ENCODE results near the gene KLHL25. TPM values are rescaled to one million over a fixed set of nuclear protein-coding genes. Genes with fewer than 3 reads are reported as not detected.
"Not testable (repeated sequence)": the region's sequence is repeated elsewhere in the genome, so short reads cannot be mapped to it uniquely, and the experiment has no call there.

Gene KLHL25
- total RNA-seq, 1 experiment from 2014 or later = 17.9 TPM

DNA sequence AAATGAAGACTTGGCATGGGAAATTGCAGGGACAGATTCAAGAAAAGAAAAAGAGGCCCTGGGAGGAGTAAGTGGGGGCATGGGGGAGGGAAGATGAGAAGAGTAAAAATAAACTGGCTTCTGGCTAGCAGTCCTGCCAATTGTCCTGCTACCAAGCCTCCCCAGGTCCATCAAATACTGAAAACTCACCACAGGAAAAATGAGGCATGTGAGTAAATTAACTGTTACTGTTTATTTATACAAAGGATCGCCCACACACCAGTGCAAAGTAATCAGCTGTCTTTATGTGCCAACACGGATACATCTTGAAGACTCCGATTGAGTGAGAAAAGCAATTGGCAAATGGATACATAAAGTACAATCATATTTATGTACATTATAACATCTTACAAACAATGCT, 10.7 kb upstream of the KLHL25 start:
- DNase-seq (ENCODE audit: low spot score) = no peak

DNA sequence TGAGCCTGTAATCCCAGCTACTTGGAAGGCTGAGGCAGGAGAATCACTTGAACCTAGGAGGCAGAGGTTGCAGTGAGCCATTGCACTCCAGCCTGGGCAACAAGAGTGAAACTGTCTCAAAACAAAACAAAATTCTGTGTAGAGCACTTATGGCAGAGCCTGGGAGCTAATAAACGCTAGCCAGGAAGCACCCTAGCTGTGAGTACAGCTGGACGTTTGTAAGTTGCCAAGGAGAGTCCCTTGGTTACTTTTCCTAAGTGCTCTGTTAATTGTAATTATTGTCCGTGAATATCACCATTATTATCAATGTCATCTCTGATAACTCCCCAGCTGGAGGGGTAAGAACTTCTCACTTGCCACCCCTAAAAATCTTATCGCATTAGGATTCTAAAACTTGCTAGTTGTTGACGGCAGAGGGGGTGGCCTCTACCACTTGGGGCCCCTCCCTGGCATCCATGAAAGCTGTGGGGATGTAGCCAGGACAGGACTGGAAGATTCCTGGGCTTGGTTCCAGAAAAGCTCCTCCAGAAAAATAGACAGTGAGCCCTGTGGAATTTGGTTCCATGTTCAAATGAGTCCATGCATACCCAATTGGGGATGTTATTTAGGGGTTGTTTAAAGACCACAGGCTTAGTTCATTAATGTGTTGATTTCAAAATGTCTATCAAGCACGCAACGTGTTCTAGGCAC, 9.9 kb upstream of the KLHL25 start:
- DNase-seq (ENCODE audit: low spot score) = no peak

DNA sequence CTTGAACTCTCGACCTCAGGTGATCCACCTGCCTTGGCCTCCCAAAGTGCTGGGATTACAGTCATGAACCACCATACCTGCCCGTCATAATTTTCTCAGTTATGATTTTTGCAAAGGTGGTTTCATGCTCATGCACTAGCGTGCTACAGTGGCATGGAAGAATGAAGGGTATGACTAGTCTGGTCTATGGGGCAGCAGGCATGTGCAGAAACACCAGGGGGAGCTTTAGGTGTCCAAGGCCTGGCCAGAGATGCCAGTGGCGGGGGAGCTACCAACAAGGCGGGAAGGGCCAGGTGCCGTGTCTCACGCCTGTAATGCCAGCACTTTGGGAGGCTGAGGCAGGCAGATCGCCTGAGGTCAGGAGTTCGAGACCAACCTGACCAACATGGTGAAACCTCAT, 7.9 kb upstream of the KLHL25 start:
- DNase-seq (ENCODE audit: low spot score) = peak; percentile 49

DNA sequence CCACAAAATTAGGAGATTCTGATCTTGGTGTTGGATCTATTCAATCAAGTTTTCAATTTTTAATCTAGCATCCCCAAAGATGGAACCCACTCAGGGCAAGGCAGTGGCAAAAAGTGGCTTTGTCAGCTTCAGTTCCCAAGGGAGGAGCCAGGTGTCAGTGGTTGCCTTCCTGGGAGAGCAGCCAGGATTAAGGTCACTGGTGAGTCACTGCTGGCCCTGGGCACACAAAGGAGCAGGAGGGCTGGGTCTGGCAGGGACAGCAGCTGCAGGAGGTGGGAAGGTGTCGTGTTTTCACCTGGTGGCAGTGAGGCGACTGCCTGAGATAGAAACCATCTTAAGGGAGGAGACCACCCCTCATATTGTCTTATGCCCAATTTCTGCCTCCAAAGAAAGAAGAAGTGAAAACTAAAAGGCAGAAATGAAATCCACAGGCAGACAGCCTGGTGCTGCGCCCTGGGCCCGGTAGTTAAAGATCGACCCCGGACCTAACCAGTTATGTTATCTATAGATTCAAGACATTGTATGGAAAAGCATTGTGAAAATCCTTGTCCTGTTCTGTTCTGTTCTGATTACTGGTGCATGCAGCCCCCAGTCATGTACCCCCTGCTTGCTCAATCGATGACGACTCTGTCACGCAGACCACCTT, 5.9 kb upstream of the KLHL25 start:
- peak; percentile 95 for DNase-seq (ENCODE audit: low spot score)

DNA sequence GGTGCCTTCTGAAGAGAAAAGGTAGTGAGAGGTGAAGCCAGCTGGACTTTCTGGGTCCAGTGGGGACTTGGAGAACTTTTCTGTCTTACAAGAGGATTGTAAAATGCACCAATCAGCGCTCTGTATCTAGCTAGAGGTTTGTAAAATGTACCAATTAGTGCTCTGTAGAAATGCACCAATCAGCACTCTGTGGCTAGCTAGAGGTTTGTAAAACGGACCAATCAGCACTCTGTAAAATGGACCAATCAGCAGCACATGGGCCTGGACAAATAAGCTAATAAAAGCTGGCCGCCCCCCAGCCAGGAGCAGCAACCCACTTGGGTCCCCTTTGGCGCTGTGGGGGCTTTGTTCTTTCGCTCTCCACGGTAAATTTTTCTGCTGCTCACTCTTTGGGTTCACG, 1.6 kb upstream of the KLHL25 start:
- DNase-seq (ENCODE audit: low spot score) = not testable (repeated sequence)

DNA sequence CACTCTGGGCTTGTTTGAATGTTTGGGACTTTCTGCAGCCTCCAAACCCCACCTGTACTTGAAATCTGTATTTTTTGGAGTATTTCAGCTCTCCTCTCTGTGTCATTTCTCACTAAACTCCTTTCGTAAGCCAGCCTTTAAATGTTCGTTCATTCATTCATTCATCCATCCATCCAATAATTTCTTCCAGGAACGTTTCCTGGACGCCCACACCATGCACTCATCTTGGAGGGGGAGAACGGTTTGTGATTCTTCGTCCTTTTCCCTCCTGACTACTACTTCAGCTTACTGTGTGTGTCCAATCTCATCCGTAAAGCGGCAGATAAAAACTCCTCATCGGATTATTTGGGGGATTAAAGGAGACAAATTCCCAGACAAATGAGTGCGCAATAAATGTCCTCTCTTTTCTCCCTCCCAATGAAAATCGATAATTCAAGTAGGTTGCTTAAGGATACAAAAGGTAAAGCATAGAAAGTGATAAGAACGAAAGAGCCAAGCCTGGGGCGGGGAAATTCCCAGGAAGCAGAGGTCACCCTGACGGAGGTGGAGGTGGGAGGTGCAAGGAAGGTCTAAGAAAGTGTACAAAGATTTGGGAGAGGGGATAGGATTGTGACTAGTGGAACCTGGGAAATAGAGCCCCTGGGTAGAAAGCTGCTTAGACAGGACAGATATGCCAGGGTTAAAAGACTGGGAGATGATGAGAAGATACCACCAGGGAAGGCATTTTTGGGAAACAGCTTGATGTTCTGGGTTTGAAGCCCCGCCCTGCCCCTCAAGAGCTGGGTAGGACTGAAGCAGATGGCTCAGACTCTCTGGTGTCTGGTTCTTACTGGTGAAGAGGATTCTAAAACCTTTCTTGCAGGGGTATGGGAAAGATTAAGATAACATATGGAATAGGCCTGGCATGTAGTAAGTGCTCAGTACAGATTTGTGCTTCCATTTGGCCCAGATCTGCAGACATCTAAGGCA, 896 bp upstream of the KLHL25 start:
- no peak for DNase-seq (ENCODE audit: low spot score)

DNA sequence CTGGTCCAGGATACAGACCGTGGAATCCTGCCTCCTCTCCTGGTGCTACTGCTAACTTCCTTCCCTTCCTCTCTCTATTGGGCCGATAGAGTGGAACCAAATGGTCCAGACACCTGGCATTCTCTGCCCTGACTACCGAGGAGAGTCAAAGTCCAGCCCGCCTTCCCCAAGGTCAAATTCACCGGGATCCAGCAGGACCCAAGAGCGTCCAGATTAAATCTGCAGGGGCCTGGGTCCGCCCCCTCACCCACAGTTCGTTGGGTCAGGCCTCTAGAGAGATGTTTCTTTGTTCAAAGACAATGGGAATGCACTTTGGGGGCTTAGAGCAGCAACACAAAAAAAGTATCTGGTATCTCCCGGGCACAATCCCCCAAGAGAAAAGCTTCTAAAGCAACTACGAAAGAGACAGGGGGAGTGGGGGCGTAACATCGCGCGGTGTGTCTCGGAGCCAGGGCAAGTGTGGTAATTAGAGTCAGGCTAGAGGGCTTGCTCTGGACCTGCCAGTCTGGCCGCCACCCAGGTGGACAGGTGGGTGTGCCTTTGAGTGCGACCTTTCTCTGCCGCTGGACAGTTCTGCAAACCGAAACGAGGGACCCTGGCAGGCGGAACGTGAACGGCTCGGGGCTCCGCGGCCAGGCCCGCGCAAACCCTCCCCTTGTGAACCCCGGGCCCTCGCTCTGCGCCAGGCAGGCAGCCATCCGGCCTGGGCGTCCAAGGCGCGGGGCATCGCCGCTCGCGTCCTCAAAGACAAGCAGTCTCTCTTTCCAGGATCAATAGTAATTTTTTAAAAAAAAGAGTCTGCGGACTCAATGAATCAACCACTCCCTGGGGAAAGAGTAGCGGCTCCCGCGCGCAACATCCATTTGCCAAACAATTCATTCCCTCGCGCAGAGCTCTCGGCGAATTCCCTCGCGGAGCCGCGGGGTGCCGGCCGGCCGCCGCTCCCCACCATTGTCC, 806 bp downstream of the KLHL25 start:
- peak; percentile 39 for DNase-seq (ENCODE audit: low spot score)

DNA sequence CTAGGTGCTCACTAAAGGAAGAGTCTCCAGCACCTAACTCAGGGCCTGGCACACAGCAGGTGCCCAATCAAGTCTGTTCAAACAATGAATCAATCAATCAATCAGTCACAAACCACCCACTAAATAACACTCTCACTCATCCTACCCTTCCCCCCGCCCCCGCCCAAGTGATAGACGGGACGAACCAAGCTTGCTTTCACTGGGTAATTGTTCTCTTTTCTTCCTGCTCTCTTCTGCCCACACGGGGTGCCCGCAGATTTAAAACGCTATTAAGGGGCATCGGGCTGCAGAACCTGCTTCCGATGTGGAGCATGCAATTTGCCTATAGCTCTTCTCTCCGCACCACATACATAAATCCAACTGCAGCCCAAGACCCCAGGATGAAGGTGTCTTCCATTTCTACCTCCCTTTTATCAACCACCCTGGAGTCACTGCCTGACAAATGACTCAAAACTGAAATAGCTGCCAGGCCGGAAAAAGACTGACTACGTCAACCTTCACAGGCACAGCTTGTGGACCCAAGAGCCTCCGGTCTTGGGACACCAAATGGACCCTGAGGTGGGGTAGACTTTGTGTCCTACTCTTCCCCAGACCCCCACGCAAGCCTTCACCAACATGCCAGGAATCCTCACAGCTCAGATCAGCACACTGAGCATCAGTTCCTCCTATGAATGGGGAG, 1.7 kb downstream of the KLHL25 start:
- DNase-seq (ENCODE audit: low spot score) = peak; percentile 22

DNA sequence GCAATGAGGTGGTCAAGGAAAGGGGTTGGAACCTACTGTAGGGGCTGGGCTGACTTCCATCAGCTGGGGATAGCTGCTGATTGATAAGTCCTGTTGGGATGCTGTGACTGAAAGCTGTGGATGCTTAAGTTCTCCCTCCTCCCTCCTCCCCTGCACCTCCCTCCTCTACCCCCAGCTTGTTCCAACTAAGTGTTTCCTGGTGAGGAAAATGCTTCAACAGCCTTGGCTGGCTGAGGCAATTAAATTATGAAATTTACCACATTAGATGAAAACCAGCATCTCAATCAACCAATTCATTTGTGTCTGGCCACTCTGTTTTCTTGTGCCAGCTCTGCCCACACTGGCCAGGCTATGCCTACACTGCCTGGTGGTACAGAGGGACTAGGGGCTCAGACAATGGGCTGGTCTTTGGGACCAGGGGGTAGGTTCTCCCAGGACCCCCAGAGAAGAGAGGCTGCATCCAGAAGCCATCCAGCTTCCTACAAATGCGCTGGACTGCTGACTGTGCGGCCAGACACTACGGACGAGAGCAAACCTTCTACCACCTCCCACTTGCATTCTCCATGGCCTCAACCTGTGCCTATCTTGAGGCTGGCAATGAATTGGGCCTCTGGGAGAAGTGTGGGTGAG, 2.5 kb downstream of the KLHL25 start:
- no peak for DNase-seq (ENCODE audit: low spot score)

DNA sequence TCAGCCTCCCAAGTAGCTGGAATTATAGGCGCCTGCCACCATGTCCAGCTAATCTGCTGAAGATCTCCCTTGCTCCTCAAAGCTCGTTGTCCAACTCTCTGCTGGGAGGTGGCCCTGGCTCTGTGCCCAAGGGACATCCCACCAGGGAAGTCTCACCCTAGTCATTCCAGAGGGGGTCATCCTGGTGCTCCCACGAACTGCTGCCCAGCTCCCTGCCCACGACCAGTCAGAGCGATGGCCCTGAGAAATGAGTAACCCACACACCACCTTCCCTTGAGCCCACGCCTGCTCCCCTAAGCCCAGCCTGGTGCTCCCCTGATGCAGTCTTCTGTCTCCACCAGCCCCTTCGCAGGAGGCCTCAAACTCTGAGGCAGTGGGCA, 5.2 kb downstream of the KLHL25 start:
- DNase-seq (ENCODE audit: low spot score) = no peak

DNA sequence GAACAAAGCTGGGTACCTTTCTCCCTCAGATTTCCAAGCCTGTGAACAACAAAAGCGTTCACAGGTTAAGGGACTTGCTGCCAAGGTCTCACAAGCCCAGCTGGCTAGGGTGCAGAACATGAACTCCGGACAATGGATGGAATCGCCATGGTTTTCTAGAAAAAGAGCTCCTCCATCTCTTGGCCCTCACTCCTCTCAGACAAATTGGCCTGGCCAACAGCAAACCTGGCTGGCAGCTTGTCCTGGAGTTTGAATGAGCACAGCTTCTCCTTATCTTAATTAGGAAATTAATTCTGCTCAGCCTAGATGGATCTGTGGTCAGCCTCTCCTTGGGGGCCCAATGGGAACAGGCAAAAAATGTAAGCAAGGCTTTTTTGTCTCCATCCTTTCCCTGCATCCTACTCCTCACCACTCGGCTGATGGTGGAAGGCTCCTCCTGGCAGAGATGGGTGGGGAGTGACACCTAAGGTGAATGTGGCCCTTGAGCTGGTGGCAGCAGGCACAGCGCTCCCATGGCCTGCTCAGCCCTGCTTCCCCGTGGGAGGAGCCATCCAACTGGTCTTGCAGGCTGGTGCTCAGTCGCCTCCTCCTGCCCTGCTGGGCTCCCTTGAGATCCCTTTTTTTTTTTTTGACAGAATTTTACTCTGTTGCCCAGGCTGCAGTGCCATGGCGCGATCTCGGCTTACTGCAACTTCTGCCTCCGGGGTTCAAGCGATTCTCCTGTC, 5.8 kb downstream of the KLHL25 start:
- peak; percentile 93 for DNase-seq (ENCODE audit: low spot score)

DNA sequence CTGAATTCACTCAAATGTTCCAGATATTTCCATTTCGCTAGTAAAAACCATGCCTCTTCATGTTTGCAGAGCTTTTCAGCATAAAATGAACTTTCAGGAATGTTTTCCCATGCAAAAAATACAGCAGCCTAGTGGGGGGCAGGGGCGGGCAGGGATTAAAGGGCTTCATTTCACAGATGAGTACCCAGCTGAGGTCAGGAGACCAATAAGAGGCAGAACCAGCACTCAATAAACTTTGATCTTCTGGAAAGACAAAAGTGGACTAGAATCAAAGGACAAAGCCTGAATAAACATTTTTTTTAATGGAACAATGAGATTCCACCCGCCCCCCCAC, 8.0 kb downstream of the KLHL25 start:
- DNase-seq (ENCODE audit: low spot score) = no peak

DNA sequence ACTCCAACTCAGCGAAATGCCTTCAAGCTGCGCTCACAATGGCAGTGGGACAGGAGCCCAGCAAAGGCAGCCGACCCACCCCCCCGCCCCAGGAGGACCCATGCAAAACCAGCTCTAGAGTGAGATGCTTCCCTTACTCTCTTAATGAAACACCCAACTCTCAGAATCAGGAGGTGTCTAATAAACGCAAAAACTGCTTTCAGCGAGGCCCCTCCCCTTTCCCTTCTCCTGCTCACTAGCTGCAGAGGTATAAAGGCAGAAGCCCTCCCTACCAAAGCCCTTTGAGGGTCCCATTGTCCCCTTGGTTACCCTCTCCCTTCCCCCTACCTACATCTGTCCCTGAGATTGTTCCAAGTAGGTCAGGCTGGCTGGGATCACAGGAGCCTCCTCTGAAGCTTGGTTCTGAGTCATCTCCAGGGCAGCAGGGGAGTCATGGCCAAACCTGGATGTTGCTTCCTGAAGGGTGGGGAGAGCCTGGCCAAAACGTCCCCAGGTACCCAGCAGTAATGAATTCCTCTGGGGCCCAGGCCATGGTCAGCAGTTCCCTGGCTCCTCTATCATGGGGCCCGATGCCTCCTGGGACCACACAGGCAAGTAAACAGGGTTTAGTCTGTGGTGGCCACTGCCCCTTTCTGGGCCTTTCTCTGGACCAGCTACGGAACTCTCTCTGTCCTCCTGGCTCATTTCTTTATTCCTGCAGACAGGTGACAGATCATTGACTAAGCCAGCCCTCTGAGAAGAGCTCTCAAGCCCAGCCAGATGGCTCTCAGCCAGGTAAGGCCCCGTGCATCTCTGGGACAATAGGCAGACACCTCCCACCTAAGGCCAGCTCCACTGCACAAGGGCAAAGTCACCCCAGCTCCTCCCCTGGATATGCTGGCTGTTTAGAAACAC, 8.6 kb downstream of the KLHL25 start:
- peak; percentile 86 for DNase-seq (ENCODE audit: low spot score)

DNA sequence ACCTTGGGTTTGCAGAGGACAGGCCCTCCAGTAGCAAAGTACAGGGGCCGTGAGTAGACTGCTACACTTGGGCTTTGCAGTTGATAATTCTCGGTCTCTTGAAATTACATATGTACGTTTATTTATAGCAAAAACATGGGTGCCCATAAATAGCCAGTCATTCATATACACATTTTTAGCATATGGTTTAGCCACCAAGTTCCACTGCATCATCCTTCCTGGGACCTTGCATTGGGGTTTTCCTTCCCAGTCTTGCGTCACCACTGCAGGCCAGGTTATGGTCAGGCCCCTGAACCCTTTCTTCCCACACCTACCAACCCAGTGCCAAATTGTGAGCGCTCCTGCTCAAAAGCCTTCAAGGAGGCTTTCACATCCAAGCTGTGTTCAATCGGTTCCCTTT, 12.7 kb downstream of the KLHL25 start:
- no peak for DNase-seq (ENCODE audit: low spot score)

DNA sequence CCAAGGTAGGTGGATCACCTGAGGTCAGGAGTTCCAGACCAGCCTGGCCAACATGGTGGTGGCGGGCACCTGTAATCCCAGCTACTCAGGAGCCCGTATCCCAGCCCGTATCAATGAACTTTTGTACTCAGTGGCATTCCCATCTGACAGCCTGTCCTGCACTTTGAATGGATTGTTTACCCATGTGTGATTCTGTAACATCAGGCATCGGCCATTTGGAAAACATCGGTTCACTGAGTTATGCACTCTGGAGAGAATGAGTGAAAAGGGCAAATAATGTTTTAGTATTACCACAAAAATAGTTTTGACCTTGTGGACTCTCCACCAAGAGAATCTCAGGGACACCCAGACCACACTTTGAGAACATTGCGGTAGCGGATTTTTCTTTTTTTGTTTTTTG, 13.6 kb downstream of the KLHL25 start:
- no peak for DNase-seq (ENCODE audit: low spot score)

DNA sequence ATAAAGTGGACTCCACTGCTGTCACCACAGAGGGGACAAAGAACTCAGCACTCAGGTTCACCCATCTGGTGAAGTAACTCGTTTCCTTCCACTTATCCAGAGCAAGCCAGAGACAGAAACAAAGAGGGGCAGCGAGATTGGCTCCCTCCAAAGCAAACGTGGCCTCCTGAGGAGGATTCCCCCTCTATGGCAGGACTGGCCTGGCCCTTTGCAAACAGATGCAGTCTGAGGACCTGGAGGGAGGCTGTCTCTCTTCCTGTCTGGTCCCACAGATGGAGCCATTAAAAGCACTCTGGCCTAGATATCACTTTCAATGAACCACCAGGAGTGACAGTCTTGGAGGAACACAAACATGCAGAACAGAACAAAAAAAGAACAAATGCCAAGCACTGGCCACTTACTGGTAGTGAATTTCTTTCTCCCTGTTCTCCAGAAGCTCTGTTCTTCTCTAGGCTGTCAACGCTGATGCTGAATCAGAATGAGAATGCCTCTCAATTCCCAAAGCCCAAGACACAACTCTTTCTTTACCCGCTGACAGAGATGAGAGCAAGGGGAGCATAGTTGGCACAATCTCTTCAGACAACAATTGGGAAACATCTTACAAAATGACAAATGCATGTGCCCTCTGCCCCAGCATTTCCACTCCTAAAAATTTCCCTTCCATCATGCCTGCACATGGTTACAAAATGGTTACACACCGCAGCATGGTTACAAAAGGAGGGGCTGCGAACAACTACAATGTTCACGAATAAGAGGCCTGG, 14.3 kb downstream of the KLHL25 start:
- DNase-seq (ENCODE audit: low spot score) = no peak

DNA sequence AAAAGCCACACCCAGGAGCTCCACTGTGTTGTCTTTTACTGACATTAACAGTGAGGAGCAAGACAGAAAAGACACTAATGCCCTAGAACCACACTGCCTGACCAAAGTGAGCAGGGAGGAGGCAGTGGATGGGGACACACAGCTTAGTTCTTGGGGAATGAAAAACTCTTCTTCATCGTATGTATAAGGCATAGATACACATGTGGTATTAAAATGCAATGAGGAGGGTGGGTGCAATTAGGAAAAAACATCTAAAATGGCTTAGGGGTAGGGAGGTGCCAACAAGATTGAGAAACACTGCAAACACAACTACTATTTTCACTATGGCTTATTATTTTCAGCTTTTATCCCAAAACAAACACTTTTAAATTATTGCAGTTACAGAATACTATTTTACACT, 15.5 kb downstream of the KLHL25 start:
- no peak for DNase-seq (ENCODE audit: low spot score)

All from HT-29 (cell line).